Tibial nerve (tissue), 4 donors: ENCODE data around the gene MECR. TPM values are rescaled to one million over a fixed set of nuclear protein-coding genes. Genes with fewer than 3 reads are reported as not detected.

Experiments
- DNase-seq, 2 donors: peaks; one replicate each; pipeline ENCODE4 v3.0.0-alpha.2; 2019; ENCODE audit warnings: low spot score in 2 of 2
- H3K27ac ChIP-seq, 4 donors: fragments of 200-600 bp; sonication (generic) in 3 of 4; one replicate each; pipeline ENCODE4 v1.5.1; 2017 to 2019; ENCODE audit warnings: mild to moderate bottlenecking in 1 of 4
- H3K27me3 ChIP-seq, 2 donors: fragments of 200-600 bp; sonication (generic) in 1 of 2; one replicate each; pipeline versions ENCODE4 v1.5.1 to v1.6.0; 2017 to 2019
- H3K36me3 ChIP-seq, 3 donors: fragments of 200-600 bp; sonication (generic); one replicate each; pipeline ENCODE4 v1.5.1; 2018 to 2019
- H3K4me1 ChIP-seq, 4 donors: fragments of 200-600 bp; sonication (generic) in 3 of 4; one replicate each; pipeline ENCODE4 v1.5.1; 2017 to 2019
- H3K4me3 ChIP-seq, 4 donors: fragments of 200-600 bp; sonication (generic) in 3 of 4; one replicate each; pipeline ENCODE4 v1.5.1; 2017 to 2019; ENCODE audit warnings: mild to moderate bottlenecking in 1 of 4, moderate library complexity in 1 of 4
- H3K9me3 ChIP-seq, 4 donors: fragments of 200-600 bp; sonication (generic) in 3 of 4; one replicate each; pipeline ENCODE4 v1.5.1; 2017 to 2019
- EP300 ChIP-seq, 2 donors: sonication (generic); formaldehyde crosslinking; IDR thresholded peaks; one replicate each; pipeline ENCODE4 v1.6.1; 2017; ENCODE audit warnings: antibody characterized with exemption in 2 of 2, mild to moderate bottlenecking in 1 of 2
- POLR2A ChIP-seq, 2 donors: fragments of 450-650 bp; IDR thresholded peaks; one replicate each; pipeline ENCODE4 v1.6.1; 2017; ENCODE audit warnings: antibody characterized with exemption in 2 of 2, mild to moderate bottlenecking in 2 of 2, moderate library complexity in 2 of 2
- WGBS, 2 donors: methylation state at CpG; one replicate each; pipeline ENCODE4 v1.1.5; 2018; 5-methylcytosine and 5-hydroxymethylcytosine counted together
- total RNA-seq, 4 donors: library from RNA; depleted of rRNA; stranded (reverse); fragments of >200 nt; gene quantifications; one replicate each; pipeline ENCODE4 v1.1.0, GENCODE V29; 2016
- TF ChIP-seq, protein P1 (sequence below), 5 experiments: fragments of 200-600 bp in 3 of 5; fragments of 450-650 bp in 2 of 5; sonication (generic) in 3 of 5; IDR thresholded peaks; one replicate each; pipeline ENCODE4 v1.5.1; 2016 to 2019; ENCODE audit warnings: antibody characterized with exemption in 5 of 5, mild to moderate bottlenecking in 3 of 5, moderate library complexity in 2 of 5

The MECR gene
- total RNA-seq, 4 donors from 2014 or later, result 18.8 to 34.2 (median 22.9) TPM

DNA sequence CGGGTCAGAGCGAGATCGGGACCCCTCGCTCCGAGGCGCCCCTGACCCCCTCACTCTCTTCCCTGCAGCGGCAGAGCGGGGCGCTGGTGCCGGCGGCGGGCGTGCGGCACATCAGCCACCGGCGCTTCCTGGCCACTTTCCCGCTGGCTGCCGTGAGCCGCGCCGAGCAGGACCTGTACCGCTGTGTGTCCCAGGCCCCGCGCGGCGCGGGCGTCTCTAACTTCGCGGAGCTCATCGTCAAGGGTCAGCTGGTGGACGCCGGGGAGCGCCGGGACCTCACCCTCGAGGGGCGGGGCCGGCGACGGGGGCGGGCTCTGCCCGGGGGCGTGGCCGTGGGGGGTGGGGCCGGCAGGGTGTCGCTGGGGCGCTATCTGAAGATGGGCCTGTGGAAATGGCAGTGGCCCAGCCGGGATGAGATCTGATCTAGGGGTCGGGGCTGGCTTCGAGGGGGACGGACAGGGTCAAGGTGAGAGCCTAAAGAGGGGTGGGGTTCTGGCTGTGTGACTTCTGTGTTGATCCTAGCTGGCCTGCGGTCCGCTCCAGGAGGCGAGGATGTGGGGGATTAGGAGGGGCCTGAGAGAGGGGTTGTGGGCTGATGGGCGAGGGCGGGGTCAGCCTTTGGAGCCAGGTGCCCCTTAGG, 29.2 kb upstream of the MECR start:
- Histone ChIP-seq H3K4me1 (peaks cover 0 to 43% (median 11%) of the 10 kb centered on the region in 4 donors), H3K9me3 (no peaks in the 10 kb centered on the region), H3K27me3 (no peaks in the 10 kb centered on the region), H3K36me3 (peaks cover 0 to 24% (median 0%) of the 10 kb centered on the region in 3 donors), H3K27ac (peak overlapping the region in 2 of 4 donors; percentile 1 to 73), H3K4me3 (peak overlapping the region; percentile 30 to 60 (median 48))
- TF ChIP-seq EP300 (IDR thresholded peaks at IDR 0.05) (peak in 1 of 2 donors; percentile 23), POLR2A (IDR thresholded peaks at IDR 0.05) (peak in 1 of 2 donors; percentile 22)
- TF ChIP-seq, protein P1, sequence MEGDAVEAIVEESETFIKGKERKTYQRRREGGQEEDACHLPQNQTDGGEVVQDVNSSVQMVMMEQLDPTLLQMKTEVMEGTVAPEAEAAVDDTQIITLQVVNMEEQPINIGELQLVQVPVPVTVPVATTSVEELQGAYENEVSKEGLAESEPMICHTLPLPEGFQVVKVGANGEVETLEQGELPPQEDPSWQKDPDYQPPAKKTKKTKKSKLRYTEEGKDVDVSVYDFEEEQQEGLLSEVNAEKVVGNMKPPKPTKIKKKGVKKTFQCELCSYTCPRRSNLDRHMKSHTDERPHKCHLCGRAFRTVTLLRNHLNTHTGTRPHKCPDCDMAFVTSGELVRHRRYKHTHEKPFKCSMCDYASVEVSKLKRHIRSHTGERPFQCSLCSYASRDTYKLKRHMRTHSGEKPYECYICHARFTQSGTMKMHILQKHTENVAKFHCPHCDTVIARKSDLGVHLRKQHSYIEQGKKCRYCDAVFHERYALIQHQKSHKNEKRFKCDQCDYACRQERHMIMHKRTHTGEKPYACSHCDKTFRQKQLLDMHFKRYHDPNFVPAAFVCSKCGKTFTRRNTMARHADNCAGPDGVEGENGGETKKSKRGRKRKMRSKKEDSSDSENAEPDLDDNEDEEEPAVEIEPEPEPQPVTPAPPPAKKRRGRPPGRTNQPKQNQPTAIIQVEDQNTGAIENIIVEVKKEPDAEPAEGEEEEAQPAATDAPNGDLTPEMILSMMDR (IDR thresholded peaks at IDR 0.05), result no peak
- peak; percentile 33 to 36 for DNase-seq
- WGBS, 2 donors, result 6 to 9% methylated on average over 23 to 25 of the region's 56 CpGs

DNA sequence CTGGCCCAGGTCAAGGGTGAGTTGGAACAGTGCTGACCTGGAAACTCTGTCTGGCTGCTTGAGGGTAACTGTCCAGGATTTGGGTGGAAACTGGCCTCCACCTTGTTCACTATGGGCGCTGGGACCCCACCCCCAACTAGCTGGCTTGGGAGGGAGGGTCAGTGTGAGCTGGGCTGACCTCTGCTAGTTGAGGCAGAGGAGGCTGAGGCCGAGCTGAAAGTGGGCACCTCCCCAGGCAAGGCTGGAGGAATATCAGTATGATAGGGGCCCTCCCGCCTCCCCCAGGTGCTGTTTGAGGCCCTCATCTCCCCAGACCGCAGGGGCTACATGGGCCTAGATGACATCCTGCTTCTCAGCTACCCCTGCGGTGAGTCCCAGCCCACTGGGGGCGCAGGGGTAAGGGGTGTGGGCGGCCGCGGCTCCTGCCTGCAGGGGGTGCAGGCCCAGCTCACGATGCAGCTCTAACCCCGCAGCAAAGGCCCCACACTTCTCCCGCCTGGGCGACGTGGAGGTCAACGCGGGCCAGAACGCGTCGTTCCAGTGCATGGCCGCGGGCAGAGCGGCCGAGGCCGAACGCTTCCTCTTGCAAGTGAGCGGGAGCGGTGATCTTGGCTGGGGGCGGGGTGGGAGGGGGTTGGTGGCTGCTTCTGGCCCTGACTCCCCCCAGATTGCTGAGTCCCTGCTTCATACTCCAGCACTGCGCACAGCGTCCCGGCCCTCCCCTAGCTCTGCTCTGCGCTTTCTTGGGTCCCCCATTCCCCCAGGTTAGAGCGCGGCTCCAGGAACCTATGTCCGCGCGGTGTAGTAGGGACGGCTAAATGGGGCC, 28.5 kb upstream of the MECR start:
- peaks cover 0 to 43% (median 11%) of the 10 kb centered on the region in 4 donors for H3K4me1 ChIP-seq
- H3K4me3 ChIP-seq, result peak overlapping the region; percentile 30 to 60 (median 48)
- H3K27me3 ChIP-seq, result no peaks in the 10 kb centered on the region
- H3K36me3 ChIP-seq, result peaks cover 0 to 17% (median 0%) of the 10 kb centered on the region in 3 donors
- H3K27ac ChIP-seq, result peak overlapping the region in 2 of 4 donors; percentile 1 to 73
- TF ChIP-seq, protein P1 (IDR thresholded peaks at IDR 0.05), result no peak
- TF ChIP-seq POLR2A (IDR thresholded peaks at IDR 0.05), result no peak
- TF ChIP-seq EP300 (IDR thresholded peaks at IDR 0.05), result no peak
- WGBS, 2 donors, result 8 to 24% methylated on average over 22 to 27 of the region's 38 CpGs
- DNase-seq, result no peak
- H3K9me3 ChIP-seq, result no peaks in the 10 kb centered on the region

DNA sequence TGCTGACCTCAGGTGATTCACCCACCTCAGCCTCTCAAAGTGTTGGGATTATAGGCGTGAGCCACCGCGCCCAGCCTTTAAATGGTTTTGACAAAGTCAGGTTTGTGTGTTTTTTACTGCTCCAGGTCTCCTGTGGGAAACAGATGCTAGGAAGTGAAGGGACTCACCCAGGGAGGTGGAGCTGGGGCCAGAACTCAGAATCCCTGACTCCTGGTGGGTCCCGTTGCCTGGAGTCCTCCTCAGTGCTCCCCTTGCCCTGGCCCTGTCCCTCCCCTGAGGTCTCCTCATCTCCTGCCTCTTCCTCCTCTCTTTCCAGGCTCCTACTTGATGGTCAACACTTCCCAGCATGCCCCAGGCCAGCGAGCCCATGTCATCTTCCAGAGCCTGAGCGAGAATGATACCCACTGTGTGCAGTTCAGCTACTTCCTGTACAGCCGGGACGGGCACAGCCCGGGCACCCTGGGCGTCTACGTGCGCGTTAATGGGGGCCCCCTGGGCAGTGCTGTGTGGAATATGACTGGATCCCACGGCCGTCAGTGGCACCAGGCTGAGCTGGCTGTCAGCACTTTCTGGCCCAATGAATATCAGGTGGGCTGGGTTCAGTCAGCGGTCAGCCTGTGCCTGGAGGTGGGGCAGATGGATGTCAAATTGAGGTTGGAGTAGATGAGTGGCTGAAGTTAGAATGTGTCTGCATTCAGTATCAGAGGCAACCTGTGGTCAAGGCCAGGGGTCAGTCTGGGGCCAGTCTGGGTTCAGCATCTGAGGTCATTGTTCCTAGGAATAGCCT, 27.6 kb upstream of the MECR start:
- Histone ChIP-seq H3K36me3 (peaks cover 0 to 13% (median 0%) of the 10 kb centered on the region in 3 donors), H3K4me3 (no peak overlapping the region), H3K9me3 (no peaks in the 10 kb centered on the region), H3K4me1 (peaks cover 0 to 43% (median 11%) of the 10 kb centered on the region in 4 donors), H3K27me3 (no peaks in the 10 kb centered on the region), H3K27ac (peak overlapping the region in 1 of 4 donors; percentile 73)
- DNase-seq, result no peak
- WGBS, 2 donors, result 76 to 85% methylated on average over 16 of the region's 16 CpGs
- TF ChIP-seq, protein P1 (IDR thresholded peaks at IDR 0.05), result no peak
- TF ChIP-seq POLR2A (IDR thresholded peaks at IDR 0.05) (no peak), EP300 (IDR thresholded peaks at IDR 0.05) (no peak)

DNA sequence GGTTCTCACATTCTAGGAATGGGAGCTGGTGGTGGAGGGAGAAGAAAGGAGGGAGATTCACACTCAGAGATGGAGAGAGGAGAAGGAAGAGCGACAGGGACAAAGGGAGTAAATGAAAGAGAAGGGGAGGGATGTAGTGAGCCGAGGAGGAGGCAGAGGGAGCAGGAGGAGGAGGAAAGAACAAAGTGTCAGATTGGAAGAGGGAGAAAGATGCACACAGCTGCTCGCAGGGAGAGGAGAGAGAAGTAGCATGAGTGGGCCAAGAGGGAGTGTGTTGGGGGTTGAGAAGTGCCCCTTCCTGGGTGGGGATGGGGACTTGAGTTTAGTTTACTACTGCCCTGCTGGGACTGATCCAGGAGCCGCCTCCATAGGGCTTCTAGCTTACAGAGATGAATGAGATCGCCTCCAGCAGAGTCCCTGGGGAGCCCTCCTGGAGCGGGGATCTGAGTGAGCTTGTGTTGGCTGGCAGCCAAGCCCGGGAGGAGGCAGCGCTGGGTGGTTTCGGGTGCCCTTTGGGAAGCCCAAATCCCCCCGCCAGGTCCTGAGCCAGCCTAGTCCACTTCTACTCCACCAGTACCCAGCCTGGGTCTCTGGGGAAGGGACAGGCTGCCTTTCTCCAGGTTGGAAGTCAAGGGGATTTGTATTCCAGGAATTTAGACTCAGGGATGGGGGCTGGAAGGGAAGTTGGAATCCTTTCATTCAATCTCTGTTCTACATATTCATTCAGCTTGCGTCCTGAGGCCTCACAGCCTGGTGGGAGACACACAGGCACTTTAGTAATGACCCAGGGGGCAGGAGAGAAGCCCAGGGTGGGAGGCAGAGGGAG, 26.5 kb upstream of the MECR start:
- no peak for DNase-seq
- Histone ChIP-seq H3K4me3 (no peak overlapping the region), H3K27ac (peak overlapping the region in 1 of 4 donors; percentile 28), H3K9me3 (no peaks in the 10 kb centered on the region), H3K4me1 (peaks cover 0 to 43% (median 11%) of the 10 kb centered on the region in 4 donors), H3K36me3 (peaks cover 0 to 5% (median 0%) of the 10 kb centered on the region in 3 donors), H3K27me3 (no peaks in the 10 kb centered on the region)
- 24 to 34% methylated on average over 11 of the region's 11 CpGs for WGBS, 2 donors
- TF ChIP-seq POLR2A (IDR thresholded peaks at IDR 0.05), result no peak
- TF ChIP-seq EP300 (IDR thresholded peaks at IDR 0.05), result no peak
- TF ChIP-seq, protein P1 (IDR thresholded peaks at IDR 0.05), result no peak
